HepG2 (cell line): ENCODE measurements around the gene CHAF1A. TPM values are rescaled to one million over a fixed set of nuclear protein-coding genes. Genes with fewer than 3 reads are reported as not detected.

Experiments used
- CBX1 ChIP-seq: IDR thresholded peaks from one replicate; pipeline ENCODE4 v1.6.1; 2016; ENCODE audit warnings: antibody characterized with exemption, low read depth
- CC2D1A ChIP-seq: sonication (generic); formaldehyde crosslinking; IDR thresholded peaks from 2 replicates; pipeline ENCODE4 v1.8.1; 2023; ENCODE audit warnings: mild to moderate bottlenecking, missing genetic modification reagents
- DDIT3 ChIP-seq: sonication (generic); formaldehyde crosslinking; IDR thresholded peaks from 2 replicates; pipeline ENCODE4 v1.4.0; 2020; ENCODE audit warnings: mild to moderate bottlenecking, missing genetic modification reagents
- GATAD2A ChIP-seq: IDR thresholded peaks from 2 replicates; pipeline ENCODE4 v1.6.1; 2016
- HNRNPUL1 ChIP-seq: fragments of 200-400 bp; formaldehyde crosslinking; IDR thresholded peaks from 2 replicates; pipeline ENCODE4 v1.6.1; 2017; ENCODE audit warnings: low read depth, mild to moderate bottlenecking, low read length, moderate library complexity
- NRL ChIP-seq: sonication (generic); formaldehyde crosslinking; IDR thresholded peaks from 2 replicates; pipeline ENCODE4 v1.5.0; 2020; ENCODE audit warnings: missing genetic modification reagents, mild to moderate bottlenecking, moderate library complexity, borderline replicate concordance
- SIX1 ChIP-seq: sonication (generic); formaldehyde crosslinking; IDR thresholded peaks from 2 replicates; pipeline ENCODE4 v1.4.0; 2020; ENCODE audit warnings: missing genetic modification reagents, borderline replicate concordance
- WIZ ChIP-seq: sonication (generic); formaldehyde crosslinking; IDR thresholded peaks from 2 replicates; pipeline ENCODE4 v1.5.1; 2020; ENCODE audit warnings: mild to moderate bottlenecking, missing genetic modification reagents
- ZNF136 ChIP-seq: sonication (generic); formaldehyde crosslinking; IDR thresholded peaks from 2 replicates; pipeline ENCODE4 v1.8.1; 2022; ENCODE audit warnings: low read depth, mild to moderate bottlenecking, moderate library complexity, missing genetic modification reagents
- ZNF256 ChIP-seq: sonication (generic); formaldehyde crosslinking; conservative IDR thresholded peaks from 2 replicates; pipeline ENCODE4 v1.4.0; 2020; ENCODE audit warnings: missing genetic modification reagents
- ZNF296 ChIP-seq: sonication (generic); formaldehyde crosslinking; conservative IDR thresholded peaks from 2 replicates; pipeline ENCODE4 v1.5.0; 2020; ENCODE audit warnings: mild to moderate bottlenecking, missing genetic modification reagents
- ZNF337 ChIP-seq: sonication (generic); formaldehyde crosslinking; IDR thresholded peaks from 2 replicates; pipeline ENCODE4 v1.5.1; 2020; ENCODE audit warnings: missing genetic modification reagents, low read depth, mild to moderate bottlenecking, borderline replicate concordance
- ZNF354B ChIP-seq: sonication (generic); formaldehyde crosslinking; IDR thresholded peaks from 2 replicates; pipeline ENCODE4 v1.8.0; 2022; ENCODE audit warnings: mild to moderate bottlenecking, missing genetic modification reagents
- ZNF414 ChIP-seq: sonication (generic); formaldehyde crosslinking; IDR thresholded peaks from 2 replicates; pipeline ENCODE4 v1.5.0; 2020; ENCODE audit warnings: missing genetic modification reagents
- ZNF512 ChIP-seq: sonication (generic); formaldehyde crosslinking; IDR thresholded peaks from 2 replicates; pipeline ENCODE4 v1.4.0; 2020; ENCODE audit warnings: mild to moderate bottlenecking, missing genetic modification reagents
- ZNF547 ChIP-seq: sonication (generic); formaldehyde crosslinking; IDR thresholded peaks from 2 replicates; pipeline ENCODE4 v1.5.1; 2020; ENCODE audit warnings: mild to moderate bottlenecking, missing genetic modification reagents
- ZNF580 ChIP-seq: IDR thresholded peaks from 2 replicates; pipeline ENCODE4 v1.6.1; 2016; ENCODE audit warnings: low read depth, borderline replicate concordance
- ZNF703 ChIP-seq: sonication (generic); formaldehyde crosslinking; IDR thresholded peaks from 2 replicates; pipeline ENCODE4 v1.5.1; 2020; ENCODE audit warnings: missing genetic modification reagents, mild to moderate bottlenecking, moderate library complexity, borderline replicate concordance
- ZNF710 ChIP-seq: sonication (generic); formaldehyde crosslinking; IDR thresholded peaks from 2 replicates; pipeline ENCODE4 v1.5.0; 2020; ENCODE audit warnings: mild to moderate bottlenecking, missing genetic modification reagents, borderline replicate concordance
- polyA plus RNA-seq, 8 experiments: library from polyadenylated mRNA; depleted of rRNA in 3 of 8; stranded (reverse) in 7 of 8; unstranded in 1 of 8; fragments of >200 nt; fragmentation: Illumina TruSeq in 4 of 8; extraction: Trizol in 4 of 8; gene quantifications; 2 replicates each; pipeline versions ENCODE4 v1.2.1 to v1.2.3, GENCODE V29; 2011 to 2016; ENCODE audit warnings: low read depth in 4 of 8, missing spikeins in 1 of 8, mixed read lengths in 1 of 8; ENCODE audit not compliant: insufficient read depth in 1 of 8
- total RNA-seq, 5 experiments: library from RNA; depleted of rRNA; stranded (reverse); fragments of >200 nt; fragmentation: Illumina TruSeq; extraction: Trizol; gene quantifications; 2 replicates each; pipeline ENCODE4 v1.2.3, GENCODE V29; 2016; ENCODE audit warnings: low read depth in 1 of 5
- TF ChIP-seq, protein P1 (sequence below): sonication (generic); formaldehyde crosslinking; IDR thresholded peaks from 2 replicates; pipeline ENCODE4 v1.5.0; 2020; ENCODE audit warnings: mild to moderate bottlenecking, missing genetic modification reagents
- TF ChIP-seq, protein P2 (sequence below): sonication (generic); formaldehyde crosslinking; IDR thresholded peaks from 2 replicates; pipeline ENCODE4 v1.5.1; 2020; ENCODE audit warnings: mild to moderate bottlenecking, missing genetic modification reagents, borderline replicate concordance

Gene CHAF1A
- total and polyA plus RNA-seq, 2 of the 13 experiments (the other 11 are each of a cell fraction or from before 2014, with no cell fraction given) = 11.0 to 34.8 TPM

DNA sequence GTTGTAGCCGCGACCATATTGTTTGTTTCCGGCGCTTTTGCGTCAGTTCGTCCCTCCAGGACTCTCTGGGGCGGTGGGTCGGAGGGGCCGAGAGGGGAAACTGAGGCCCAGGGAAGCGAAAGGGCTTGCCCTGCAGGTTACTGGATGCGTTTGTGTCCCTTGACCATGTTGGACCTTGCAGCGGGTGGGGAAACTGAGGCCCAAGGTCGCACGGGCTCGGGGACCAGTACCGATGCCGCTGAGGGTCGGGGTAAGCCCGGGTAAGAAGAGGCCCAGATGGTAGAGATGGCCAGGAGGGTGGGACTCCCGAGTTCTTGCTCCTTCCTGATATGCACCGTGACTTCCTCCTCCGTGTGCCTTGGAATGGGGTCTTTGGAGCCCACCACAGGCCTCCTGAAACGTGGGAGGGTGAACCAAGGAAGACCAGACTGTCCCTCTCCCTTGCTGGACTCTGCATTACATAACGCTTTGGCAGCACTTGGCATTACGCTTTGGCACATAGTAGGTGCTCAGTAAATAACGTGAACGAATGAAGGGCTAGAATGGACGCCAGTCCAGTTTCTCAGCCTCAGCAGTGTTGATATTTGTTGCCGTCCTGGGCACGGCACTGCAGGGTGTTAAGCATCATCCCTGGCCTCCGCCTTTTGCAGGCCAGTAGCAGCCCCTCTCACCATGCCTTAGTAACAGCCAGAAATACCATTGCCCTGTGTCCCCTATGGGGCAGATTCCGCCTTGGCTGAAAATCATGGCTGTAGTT is 743 bp downstream of the CHAF1A start (continued):
- TF ChIP-seq ZNF414 (CRISPR knock-in tag) (0 out of 2 replicates have a peak, but pooled peaks have one; percentile 30), ZNF580 (CRISPR knock-in tag) (no peak), WIZ (CRISPR knock-in tag) (no peak), ZNF710 (CRISPR knock-in tag) (no peak), ZNF337 (no peak), CBX1 (no peak), DDIT3 (no peak), SIX1 (CRISPR knock-in tag) (no peak), ZNF296 (CRISPR knock-in tag) (no peak), HNRNPUL1 (no peak), ZNF354B (CRISPR knock-in tag) (no peak), NRL (CRISPR knock-in tag) (0 out of 2 replicates have a peak, but pooled peaks have one; percentile 28), ZNF512 (CRISPR knock-in tag) (no peak), ZNF547 (CRISPR knock-in tag) (peak; percentile 22; the same call in 1 of the 2 replicates), GATAD2A (CRISPR knock-in tag) (no peak), ZNF256 (CRISPR knock-in tag) (no peak), ZNF703 (CRISPR knock-in tag) (no peak), CC2D1A (no peak), ZNF136 (no peak)
- TF ChIP-seq, protein P1, sequence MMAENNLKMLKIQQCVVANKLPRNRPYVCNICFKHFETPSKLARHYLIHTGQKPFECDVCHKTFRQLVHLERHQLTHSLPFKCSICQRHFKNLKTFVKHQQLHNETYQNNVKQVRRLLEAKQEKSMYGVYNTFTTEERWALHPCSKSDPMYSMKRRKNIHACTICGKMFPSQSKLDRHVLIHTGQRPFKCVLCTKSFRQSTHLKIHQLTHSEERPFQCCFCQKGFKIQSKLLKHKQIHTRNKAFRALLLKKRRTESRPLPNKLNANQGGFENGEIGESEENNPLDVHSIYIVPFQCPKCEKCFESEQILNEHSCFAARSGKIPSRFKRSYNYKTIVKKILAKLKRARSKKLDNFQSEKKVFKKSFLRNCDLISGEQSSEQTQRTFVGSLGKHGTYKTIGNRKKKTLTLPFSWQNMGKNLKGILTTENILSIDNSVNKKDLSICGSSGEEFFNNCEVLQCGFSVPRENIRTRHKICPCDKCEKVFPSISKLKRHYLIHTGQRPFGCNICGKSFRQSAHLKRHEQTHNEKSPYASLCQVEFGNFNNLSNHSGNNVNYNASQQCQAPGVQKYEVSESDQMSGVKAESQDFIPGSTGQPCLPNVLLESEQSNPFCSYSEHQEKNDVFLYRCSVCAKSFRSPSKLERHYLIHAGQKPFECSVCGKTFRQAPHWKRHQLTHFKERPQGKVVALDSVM (CRISPR knock-in tag) = no peak
- TF ChIP-seq, protein P2, sequence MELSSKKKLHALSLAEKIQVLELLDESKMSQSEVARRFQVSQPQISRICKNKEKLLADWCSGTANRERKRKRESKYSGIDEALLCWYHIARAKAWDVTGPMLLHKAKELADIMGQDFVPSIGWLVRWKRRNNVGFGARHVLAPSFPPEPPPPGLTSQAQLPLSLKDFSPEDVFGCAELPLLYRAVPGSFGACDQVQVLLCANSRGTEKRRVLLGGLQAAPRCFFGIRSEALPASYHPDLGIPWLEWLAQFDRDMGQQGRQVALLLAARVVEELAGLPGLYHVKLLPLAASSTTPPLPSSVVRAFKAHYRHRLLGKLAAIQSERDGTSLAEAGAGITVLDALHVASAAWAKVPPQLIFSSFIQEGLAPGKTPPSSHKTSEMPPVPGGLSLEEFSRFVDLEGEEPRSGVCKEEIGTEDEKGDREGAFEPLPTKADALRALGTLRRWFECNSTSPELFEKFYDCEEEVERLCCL (CRISPR knock-in tag) = no peak
